ENCODE measurements around the gene TGFB2. TPM values are rescaled to one million over a fixed set of nuclear protein-coding genes. Genes with fewer than 3 reads are reported as not detected.

The TGFB2 gene
- total RNA-seq, 1 experiment from 2014 or later, result not detected

DNA sequence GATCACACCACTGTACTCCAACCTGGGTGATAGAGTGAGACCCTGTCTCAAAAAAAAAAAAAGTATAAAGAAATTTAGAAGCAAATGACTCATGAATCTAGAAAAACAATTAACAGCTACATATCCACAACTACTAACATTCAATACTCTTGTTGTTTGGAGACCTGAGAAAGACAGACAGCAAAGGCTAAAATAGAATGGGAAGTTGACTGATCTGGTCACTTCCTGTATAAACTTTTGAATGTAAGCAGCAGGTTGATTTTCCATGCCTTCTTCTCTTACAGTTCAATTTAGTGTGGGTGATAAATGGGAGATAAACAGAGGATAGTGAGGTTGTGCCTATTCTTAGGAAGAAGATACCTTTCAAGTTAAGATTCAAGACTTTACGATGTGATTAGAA is 85.2 kb downstream of the TGFB2 start:
- H3K56ac ChIP-seq (ENCODE audit: insufficient read length, low read depth, low read length), result no peak overlapping the region
- no peaks in the 10 kb centered on the region for H3K79me1 ChIP-seq (ENCODE audit: insufficient read depth, low read depth, low read length, poor library complexity, severe bottlenecking)
- H2BK20ac ChIP-seq (ENCODE audit: low read depth, low read length, poor library complexity, severe bottlenecking), result no peak overlapping the region
- H3K79me2 ChIP-seq (ENCODE audit: insufficient read depth, low read length), result no peaks in the 10 kb centered on the region
- no peaks in the 10 kb centered on the region for H3K4me1 Mint-ChIP-seq
- H3K23ac ChIP-seq (ENCODE audit: insufficient read length, low read depth, low read length), result no peak overlapping the region
- H3K27me3 Mint-ChIP-seq (ENCODE audit: low read depth), result no peaks in the 10 kb centered on the region
- H3K9me3 ChIP-seq (ENCODE audit: control insufficient read depth, low read depth, low read length), result no peaks in the 10 kb centered on the region
- H4K5ac ChIP-seq (ENCODE audit: insufficient read length, low read depth, low read length), result no peak overlapping the region
- TF ChIP-seq, protein P1, sequence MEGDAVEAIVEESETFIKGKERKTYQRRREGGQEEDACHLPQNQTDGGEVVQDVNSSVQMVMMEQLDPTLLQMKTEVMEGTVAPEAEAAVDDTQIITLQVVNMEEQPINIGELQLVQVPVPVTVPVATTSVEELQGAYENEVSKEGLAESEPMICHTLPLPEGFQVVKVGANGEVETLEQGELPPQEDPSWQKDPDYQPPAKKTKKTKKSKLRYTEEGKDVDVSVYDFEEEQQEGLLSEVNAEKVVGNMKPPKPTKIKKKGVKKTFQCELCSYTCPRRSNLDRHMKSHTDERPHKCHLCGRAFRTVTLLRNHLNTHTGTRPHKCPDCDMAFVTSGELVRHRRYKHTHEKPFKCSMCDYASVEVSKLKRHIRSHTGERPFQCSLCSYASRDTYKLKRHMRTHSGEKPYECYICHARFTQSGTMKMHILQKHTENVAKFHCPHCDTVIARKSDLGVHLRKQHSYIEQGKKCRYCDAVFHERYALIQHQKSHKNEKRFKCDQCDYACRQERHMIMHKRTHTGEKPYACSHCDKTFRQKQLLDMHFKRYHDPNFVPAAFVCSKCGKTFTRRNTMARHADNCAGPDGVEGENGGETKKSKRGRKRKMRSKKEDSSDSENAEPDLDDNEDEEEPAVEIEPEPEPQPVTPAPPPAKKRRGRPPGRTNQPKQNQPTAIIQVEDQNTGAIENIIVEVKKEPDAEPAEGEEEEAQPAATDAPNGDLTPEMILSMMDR (conservative IDR thresholded peaks at IDR 0.05), result no peak
- H3K27me3 ChIP-seq (ENCODE audit: insufficient read depth, low read length), result no peaks in the 10 kb centered on the region
- H2BK15ac ChIP-seq (ENCODE audit: low read depth, low read length), result no peak overlapping the region
- H4K91ac ChIP-seq (ENCODE audit: insufficient read length, low read depth, low read length), result no peak overlapping the region
- no peaks in the 10 kb centered on the region for H3K4me1 ChIP-seq (ENCODE audit: insufficient read depth, low read length)
- H2BK12ac ChIP-seq (ENCODE audit: insufficient read length, low read depth, low read length), result no peak overlapping the region
- no peak overlapping the region for H3T11ph ChIP-seq (ENCODE audit: low read length)
- H3K9me3 Mint-ChIP-seq, result no peaks in the 10 kb centered on the region
- DNase-seq, result no peak
- no peak overlapping the region for H2AFZ ChIP-seq (ENCODE audit: low read length)
- H3K4ac ChIP-seq (ENCODE audit: low read depth, low read length), result no peak overlapping the region
- no peak overlapping the region for H2BK5ac ChIP-seq (ENCODE audit: insufficient read length, low read length)
- no peak overlapping the region for H3K9ac ChIP-seq (ENCODE audit: extremely low read depth, insufficient read length, low read length)
- H2BK120ac ChIP-seq (ENCODE audit: low read depth, low read length, poor library complexity, severe bottlenecking), result no peak overlapping the region
- H4K8ac ChIP-seq (replicated peaks; ENCODE audit: insufficient read length, low read depth, low read length), result no peak overlapping the region
- no peaks in the 10 kb centered on the region for H3K36me3 Mint-ChIP-seq (ENCODE audit: insufficient read depth in 1 of 3, low read depth in 3 of 3)
- H2AK5ac ChIP-seq (ENCODE audit: insufficient read length, low read length), result no peak overlapping the region
- no peak overlapping the region for H3K14ac ChIP-seq (ENCODE audit: insufficient read depth, low read length)
- H3K4me2 ChIP-seq (ENCODE audit: insufficient read depth, insufficient read length, low read length), result no peak overlapping the region
- H3K18ac ChIP-seq (ENCODE audit: insufficient read length, low read depth, low read length), result no peak overlapping the region
- H3K27ac ChIP-seq (ENCODE audit: insufficient read length, low read depth, low read length), result no peak overlapping the region
- H3K23me2 ChIP-seq (ENCODE audit: insufficient read length, low read depth, low read length, poor library complexity, severe bottlenecking), result no peaks in the 10 kb centered on the region
- no peaks in the 10 kb centered on the region for H4K20me1 ChIP-seq (ENCODE audit: control insufficient read depth, insufficient read depth, insufficient read length)
- H3K27ac Mint-ChIP-seq, result no peak overlapping the region
- WGBS (ENCODE audit: extremely low coverage, insufficient read length, low lambda C conversion rate), result no CpG with 5 or more reads among the region's 1 CpG
- H3K4me3 Mint-ChIP-seq, result no peak overlapping the region
